C1 segment of cervical spinal cord (tissue), 14 donors: ENCODE measurements around the gene GLYR1.
"Not testable (repeated sequence)": the region's sequence is repeated elsewhere in the genome, so short reads cannot be mapped to it uniquely, and the experiment has no call there.

ENCODE experiments used
- DNase-seq, 14 donors: peaks; one replicate each; lab custom pipeline; 2025; lab: John Stamatoyannopoulos, UW

The GLYR1 gene

GRCh38 chr16:4846901-4847773 lies at the start of gene GLYR1, which contains the start of gene UBN1:
Gene GLYR1 (minus strand): TSS chr16:4847288. CDS start chr16:4847265, 23 bp downstream.
Gene UBN1 (plus strand): TSS chr16:4847481. CDS start chr16:4852918, 5,437 bp downstream.
- peak; percentile 88 to 98 (median 94) for DNase-seq

GRCh38 chr16:4896761-4897160 lies 49.7 kb upstream of the GLYR1 start:
- not testable (repeated sequence) for DNase-seq

GRCh38 chr16:4895366-4895765 lies 48.3 kb upstream of the GLYR1 start:
- no peak for DNase-seq

DNA sequence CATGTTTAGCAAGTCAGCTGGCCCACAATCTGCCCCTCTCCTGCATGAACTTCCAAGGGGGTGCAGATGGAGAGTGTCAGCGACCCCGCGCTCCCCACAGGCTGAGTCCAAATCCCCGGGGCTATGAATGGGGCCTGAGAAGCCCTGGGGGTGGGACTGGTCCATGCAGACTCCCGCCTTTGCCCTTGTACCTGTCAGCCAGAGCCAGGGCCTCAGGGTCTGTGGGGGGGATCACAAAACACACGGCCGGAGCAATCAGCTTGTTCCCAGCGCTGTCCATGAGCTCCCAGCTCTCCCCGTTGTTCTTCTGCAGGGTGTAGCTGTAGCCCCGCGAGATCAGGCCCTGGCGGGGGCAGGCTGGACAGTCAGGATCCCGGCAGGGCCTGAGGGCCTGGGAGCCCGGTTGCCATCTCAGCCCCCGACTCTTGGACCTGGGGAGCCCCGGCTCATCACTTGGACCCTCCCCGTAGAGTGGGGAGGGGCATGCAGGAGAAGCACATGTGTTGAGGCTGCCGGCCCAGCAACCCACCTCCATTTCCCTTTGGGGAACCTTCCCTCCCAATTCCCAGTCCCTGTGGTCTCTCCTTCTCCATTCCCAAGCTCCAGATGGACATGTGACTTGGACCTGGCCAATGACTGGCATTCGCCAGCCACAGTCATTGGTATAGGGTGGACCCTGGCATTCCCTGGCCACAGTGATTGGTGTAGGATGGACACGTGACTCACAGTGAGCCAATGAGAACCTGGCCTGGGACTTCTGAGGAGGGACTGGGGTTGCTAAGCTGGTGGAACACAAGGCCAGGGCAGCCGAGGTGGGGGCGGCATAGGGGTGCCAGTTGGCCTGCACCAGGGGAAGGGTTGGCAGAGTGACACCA lies 47.4 kb upstream of the GLYR1 start:
- DNase-seq, result no peak

DNA sequence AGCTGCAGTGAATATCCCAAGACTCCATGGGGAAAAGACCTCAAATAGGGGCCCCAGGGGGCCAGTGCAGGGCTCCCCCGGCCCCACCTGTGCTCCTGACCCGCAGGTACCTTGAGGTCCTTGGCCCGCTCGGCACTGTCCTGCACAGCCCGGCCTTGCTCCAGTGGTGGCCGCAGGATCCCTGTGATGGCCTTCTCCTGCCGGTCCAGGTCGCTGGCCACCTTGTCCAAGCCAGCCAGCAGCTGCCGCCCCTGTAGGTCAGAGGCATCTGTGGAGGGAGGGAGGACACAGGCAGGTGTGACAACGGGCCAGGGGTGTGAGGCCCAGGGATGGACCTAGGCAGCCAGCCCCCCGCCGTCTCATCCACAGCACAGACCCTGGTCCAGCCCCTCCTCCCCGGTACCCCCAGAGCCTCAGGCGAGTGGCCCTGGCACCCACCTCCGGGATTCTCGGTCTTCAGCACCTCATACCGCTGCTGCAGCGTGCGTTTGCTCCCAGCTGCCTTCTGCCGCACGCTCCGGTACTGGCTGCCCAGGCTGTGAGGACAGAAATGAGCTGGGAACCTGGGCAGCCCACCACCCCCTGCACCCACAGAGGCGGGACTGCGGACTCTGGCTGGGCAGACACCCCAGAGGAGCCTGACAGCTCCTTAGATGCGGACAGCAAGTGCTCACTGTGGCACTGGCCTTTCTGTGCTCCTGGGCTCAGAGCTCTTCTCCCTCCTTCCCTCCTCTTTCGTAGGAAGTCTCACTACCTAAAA lies 46.2 kb upstream of the GLYR1 start:
- no peak for DNase-seq

DNA sequence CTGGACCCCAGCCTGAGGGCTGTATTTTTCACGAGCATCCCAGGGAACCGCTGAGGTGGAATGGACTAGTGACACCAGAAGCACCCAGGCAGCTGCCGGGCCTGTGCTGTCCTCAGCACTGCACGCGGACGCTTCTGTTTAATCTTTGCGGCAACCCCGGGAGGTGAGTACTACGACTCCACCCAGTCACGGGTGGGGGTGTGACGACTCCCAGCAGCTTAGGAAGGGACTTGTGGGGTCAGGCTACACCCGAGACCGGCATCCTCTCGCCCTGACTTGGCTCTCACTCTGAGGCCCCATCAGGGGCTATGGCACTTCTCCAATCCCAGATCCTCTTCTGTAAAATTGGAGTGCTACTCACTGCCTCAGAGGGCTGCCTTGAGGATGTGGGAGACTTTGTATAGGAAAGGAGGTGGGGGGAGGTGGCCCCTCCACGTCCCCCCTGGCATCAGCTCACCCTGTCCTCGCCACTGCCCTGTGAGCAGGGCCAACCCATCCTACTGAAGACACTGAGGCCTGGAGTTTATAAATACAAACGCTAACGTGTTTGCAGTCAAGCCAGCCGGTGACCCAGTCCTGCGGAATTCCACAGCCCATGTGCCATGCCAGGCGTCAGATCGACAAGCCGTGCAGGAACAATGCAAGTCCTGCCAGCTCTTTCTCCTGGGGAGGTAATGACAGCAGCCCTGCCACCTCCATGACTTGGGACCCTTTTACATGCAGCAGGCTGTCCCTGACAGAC lies 45.4 kb upstream of the GLYR1 start:
- no peak for DNase-seq

DNA sequence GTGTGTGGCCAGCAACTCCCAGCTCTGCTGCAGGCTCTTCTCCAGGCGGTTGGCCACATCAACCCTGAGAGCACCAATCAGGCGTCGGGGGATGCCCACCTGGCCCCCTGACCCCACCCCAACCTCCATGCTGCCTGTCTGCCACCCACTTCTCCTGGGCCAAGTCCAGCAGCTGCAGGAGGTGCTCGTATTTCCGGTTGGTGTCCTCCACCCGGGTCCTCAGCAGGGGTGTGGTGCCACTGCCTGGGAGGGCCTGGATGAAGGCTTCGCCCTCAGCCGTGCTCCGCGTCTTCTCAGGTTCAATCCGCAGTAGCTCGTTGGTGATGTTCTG lies 44.8 kb upstream of the GLYR1 start:
- DNase-seq, result no peak

DNA sequence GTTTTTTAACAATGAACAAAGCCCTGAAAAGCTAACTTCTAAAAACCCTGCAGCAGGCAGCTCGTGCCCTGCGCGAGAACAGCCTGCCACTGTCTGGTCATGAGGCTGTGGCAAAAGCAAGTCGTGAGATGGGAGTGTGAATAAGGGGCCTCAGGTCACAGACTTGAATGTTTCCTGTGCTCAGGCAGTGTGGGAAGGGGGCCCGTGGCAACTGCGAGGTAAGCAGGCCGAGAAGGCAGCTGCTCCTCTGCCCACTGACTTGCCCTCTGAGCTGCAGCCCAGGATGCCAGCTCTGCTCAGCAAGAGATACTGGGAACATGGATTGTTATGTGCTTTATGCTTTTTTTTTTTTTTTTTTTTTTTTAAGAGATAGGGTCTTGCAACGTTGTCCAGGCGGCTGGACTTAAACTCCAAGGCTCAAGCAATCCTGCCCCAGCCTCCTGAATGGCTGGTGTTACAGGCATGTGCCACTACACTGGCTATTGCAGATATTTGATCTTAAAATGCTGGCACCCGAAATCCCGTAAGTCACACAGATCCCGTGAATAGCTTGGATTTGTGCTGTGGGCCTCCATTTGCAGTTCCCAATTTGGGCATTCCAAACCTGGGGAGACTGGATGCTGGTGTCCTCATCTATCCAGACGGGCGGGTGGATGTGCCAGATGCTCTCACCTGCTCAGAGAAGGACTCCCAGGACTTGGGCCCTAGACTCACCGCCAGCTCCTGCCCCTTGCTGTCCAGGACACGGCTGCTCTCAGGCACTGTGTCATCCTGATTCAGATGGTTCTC lies 44.2 kb upstream of the GLYR1 start:
- DNase-seq, result no peak

- DNase-seq, result no peak
Measured at GRCh38 chr16:4890686-4891085, 43.6 kb upstream of the GLYR1 start.

GRCh38 chr16:4890026-4890425 lies 42.9 kb upstream of the GLYR1 start:
- no peak for DNase-seq

DNA sequence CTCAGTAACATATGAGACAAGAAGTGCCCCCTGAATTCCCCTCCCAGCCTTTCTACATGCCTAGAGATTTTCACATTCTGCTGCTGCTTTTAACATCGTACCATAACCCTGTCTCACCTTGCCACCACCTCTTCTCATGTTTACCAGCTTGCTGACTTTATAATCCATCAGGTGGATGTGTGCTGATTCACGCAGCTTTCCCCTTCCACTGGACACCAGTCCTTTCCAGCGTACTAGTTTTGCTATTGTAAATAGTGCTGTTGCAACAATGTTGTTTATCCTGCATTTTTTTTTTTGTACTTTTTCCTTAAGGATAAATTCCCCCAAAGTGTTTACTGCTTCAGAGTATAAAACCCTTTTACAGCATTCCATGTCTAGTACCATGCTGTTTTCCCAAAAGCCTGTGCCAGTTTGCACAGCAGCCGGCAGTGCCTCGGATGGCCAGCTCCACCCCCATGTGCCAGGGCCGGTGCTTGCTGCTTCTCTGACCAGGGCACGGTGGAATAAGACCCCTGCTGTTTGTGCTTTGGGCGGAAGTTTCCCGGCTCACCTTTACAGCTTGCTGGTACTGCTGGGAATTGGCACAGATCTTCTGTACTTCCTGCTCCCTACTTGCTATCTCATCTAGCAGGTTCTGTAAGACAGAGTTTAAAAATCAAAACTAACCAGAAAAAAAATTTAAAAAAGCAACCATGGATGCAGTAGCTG lies 41.5 kb upstream of the GLYR1 start:
- no peak for DNase-seq

GRCh38 chr16:4886151-4886550 lies 39.1 kb upstream of the GLYR1 start:
- no peak for DNase-seq

DNA sequence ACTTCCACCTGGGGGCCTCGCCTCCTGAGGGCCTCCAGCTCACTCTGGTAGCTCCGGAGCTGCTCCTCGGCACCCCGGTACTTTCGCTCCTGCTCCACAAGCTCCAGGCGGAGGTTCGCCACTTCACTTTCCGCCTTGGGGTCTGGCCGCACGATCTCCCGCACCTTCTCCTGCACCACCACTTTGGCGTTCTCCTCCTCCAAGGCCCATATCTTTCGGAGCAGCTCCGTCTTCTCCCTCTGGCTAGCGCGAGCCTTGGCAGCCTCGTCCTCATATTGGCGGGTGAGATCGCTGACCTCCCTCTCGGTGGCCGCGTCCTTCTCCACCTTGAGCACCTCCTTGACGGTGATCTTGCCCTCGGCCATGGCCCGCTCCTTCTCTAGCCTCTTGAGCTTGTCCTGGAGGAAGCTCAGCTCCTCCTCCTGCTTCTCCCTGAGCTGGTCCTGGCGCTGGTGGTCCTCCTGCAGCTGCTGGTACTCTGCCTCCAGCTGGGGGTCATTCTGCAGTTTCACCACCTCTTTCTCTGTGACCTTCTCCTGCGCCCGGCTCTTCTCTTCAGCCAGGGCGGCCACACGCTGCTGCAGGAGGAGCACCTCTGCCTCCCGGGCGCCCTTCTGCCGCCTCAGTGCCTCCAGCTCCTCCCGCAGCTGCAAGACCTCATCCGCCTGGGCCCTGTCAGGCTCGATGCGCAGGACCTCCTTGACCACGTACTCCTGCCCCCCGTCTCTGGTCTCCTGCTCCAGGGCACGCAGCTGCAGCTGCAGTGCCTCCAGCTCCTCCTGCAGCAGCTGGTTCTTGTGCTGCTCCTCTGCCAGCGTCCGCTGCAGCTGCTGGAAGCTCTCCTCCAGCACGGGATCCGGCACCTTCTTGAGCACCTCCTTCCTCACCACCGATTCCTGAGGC lies 38.1 kb upstream of the GLYR1 start:
- no peak for DNase-seq

GRCh38 chr16:4884209-4884608 lies 37.1 kb upstream of the GLYR1 start:
- DNase-seq, result no peak

- DNase-seq, result no peak
Measured at GRCh38 chr16:4883501-4883900, 36.4 kb upstream of the GLYR1 start.

DNA sequence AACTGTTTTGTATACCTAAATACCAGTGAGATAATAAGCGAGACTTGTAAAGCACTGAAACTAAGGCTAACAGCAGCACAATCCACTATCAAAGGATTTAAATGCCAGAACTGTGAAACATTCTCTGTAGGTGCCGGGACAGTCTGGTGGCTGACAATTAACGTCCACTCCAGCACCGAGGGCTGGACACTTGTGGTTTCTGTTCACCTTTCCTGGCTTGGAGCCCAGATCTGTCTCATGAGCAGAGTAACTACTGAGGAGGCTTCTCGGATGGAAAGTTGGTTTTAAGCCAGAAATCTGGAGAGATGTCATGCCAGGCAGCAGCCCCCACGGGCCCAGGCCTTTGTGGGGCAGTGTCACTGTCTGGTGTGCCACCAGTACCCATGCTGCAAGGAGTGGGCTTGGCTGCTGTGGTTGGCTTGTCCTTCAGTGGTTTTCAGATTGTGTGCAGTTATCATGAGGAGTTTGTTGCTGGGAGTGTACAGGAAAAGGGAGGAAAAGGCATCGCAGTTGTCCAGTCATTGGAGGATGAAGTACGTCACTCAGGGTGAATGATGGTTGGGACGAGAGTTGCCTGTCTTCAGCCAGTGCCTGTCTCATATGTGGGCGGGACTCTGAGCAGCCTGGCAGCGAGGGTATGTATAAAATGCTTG lies 35.7 kb upstream of the GLYR1 start:
- no peak for DNase-seq

DNA sequence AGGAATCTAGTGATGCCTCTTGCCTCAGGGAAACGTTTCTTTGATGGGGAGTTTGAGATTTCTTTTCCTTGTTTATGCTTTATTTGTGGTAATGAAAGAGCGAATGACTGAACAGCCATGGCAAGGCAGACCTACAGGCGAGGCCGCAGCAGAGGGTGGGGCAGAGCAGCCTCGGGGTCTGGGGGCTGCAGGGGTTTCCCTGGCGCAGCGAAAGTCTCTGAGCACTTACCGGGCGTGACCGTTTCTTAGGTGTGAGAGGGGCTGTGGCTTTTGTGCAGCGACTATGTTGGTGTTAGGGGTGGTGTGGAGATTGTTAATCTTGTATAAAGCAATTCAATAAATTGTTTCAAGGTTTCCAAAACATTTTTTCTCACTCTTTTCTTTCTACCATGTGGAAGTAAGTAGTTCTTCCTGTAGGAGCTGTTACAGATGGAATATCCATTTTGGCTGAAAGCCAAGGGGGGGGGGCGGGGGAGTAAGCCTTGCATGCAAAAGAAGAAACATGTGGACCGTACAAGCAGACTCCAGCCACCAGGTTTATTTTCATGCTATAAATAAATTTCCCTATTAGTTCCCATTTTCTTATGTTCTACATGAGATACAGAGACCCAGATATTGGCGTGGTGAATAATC lies 35.0 kb upstream of the GLYR1 start:
- DNase-seq, result no peak
